GM10847 (cell line): Measurements from ENCODE around the gene PRSS38.

Experiments
- POLR2A ChIP-seq: IDR thresholded peaks from 2 replicates; pipeline ENCODE4 v1.6.1; 2011; ENCODE audit not compliant: insufficient read length; ENCODE audit errors: extremely low read depth

The PRSS38 gene

GRCh38 chr1:227775841-227776240 lies 39.6 kb upstream of the PRSS38 start:
- no peak for TF ChIP-seq POLR2A

DNA sequence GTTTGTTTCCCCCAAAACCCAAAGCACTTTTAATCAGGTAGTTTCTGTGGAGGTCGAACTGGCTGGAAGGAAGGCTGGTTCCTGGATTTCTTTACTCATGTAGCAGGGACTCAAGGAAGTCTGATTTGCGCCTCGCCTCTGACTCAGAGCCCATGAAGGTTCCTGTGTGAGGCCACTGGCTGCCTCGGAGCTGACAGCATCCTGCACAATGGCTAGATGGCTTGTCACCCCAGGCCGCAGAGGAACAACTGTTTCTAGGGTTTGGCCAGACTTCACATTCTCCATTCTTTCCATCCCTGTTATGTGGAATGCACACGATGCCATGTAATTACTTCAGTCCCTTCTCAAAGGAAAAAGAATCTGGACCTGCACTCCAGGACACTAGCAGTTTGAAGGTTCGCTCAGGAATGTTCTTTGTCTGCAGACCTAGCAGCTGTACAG lies 39.1 kb upstream of the PRSS38 start:
- TF ChIP-seq POLR2A: no peak

GRCh38 chr1:227777156-227777555 lies 38.3 kb upstream of the PRSS38 start:
- TF ChIP-seq POLR2A: no peak

DNA sequence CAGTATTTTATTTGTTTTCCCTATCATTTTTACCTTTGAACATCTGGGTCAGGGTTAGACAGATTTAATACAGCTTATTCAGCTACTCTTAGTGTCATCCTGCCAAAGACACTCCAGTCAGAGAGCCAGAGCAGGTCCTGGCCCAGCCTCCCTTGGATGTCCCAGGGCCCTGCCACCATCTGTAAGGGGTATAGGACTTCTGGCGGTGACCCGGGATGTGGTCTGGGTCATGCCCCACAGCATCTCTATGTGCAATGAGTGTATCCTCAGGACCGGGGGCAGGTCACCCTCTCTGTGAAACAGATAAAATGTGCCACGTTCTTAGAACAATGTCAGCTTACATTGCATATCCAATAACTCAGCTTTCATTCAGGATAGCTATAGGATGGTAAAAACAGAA lies 37.8 kb upstream of the PRSS38 start:
- TF ChIP-seq POLR2A: no peak

- no peak for TF ChIP-seq POLR2A
These were observed 37.0 kb upstream of the PRSS38 start for GRCh38 chr1:227778401-227778947.

DNA sequence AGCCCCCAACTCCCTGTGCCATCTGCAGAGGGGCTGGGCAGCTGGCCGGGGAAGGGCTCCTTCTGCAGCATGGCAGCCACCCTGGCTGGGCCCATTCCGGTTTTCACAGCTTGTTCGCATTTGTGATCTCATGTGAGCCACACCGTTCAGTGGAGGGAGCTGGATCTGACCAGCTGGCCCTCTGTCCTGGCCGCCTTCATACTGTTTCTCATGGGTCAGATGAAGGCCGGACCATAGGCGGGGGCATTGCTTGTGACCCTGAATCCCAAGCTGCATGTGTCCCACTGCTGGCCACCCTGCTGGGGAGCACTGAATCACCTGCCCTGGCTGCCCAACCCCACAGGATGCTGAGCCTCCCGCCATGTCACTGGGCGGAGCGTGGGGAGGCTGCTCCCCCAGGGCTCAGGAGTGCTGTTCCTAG lies 36.4 kb upstream of the PRSS38 start:
- TF ChIP-seq POLR2A: no peak

DNA sequence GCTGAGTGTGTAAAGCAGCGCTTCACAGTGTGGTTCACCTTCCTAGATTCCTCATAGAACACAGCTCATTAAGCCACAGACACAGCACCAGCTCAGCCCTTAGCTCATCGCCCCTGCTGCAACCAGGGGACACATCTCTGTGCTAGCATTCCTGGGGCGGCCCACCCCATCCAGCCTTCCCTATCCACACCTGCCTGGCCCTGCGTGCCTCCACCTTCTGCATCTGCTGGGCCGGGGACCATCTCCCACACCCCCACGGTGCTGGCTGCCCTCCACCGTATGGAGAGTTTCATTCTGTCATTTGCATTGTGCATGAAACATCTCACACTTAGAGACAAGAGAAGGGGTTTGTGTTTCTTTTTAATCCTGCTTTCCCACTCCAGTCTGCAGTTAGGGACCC lies 35.8 kb upstream of the PRSS38 start:
- TF ChIP-seq POLR2A: no peak

DNA sequence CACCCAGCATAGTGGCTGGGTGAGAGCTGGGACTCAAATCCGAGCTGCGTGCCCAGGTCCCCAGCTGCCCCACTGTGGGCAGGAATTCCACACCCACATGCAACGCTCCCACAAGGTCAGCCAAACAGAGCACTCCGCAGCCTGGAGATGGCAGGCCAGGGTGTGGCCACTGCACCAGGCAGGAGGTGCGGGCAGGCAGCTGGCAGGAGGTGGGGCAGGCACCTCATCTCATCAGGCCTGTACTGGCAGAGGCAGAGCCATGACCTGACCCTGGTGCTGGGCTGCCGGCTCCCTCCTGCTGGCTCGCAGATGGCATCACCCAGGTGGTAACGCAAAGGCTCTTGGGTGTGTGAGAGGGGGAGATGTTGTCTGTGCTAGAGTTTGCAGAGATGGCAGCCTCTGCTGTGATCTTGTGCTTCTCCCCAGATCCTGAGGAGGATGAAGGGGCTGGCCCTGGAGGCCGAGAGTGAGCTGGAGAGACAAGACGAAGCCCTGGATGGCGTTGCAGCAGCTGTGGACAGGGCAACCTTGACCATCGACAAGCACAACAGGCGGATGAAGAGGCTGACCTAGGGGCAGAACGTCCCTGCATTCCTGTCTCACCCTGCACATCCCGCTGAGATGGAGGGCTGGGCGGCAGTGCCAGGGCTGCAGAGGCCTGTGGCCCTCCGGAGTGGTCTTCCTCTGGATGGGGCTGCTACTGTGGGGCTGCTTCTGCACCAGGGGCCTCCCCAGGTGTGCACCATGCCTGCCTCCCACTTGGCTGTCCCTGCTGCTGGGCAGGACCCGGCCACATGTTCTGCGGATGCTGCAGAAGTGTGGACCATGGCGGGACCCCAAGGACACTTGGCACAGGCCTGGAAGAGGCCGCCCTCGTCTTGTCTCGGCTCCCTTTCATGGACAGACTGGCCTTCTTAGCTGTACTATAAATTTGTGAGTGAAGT lies 35.1 kb upstream of the PRSS38 start:
- no peak for TF ChIP-seq POLR2A

DNA sequence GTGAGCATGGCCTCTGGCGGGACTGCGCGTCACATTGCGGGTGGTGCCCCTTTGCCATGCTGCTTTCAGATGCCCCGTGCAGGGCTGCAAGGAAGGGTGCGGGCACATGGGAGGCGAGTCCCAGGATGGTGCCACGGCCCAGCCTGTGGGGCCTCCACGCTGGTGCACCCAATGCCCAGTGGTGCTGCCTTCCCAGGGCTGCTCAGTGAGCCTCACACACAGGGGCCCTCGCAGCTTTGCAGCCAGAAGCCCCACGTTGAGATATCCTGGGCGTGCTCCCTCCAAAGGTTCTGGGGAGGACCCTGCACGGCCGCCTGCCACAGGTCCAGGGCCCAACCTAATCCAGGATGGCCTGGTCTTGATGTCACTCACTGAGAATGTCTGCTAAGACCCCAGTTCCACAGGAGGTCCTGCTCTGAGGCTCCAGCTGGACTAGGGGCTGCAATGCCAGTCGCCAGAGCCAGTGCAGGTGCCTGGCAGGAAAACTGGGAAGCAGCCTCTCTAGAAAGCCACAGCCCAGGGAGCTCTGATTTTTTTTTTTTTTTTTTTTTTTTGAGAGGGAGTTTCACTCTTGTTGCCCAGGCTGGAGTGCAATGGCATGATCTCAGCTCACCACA lies 34.1 kb upstream of the PRSS38 start:
- TF ChIP-seq POLR2A: no peak

GRCh38 chr1:227782226-227782625 lies 33.2 kb upstream of the PRSS38 start:
- TF ChIP-seq POLR2A: no peak

DNA sequence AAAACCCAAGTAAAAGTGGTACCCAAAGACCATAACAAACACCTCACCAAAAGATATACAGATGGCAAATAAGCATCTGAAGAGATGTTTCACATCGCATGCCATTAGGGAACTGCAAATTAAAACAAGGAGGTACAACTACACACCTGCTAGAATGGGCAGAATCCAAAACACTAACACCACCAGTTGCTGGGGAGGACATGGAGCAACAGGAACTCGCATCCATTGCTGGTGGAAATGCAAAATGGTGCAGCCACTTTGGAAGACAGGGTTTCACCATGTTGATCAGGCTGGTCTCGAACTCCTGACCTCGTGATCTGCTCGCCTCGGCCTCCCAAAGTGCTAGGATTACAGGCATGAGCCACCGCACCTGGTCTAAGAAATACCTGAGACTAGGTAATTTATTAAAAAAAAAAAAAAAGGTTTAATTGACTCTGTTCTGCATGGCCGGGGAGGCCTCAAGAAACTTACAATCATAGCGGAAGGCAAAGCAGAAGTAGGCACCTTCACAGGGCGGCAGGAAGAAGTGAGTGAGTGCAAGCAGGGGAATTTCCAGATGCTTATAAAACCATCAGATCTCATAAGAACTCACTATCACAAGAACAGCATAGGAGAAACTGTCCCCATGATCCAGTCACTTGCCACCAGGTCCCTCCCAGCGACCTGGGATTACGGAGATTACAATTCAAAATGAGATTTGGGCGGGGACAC lies 30.2 kb upstream of the PRSS38 start:
- TF ChIP-seq POLR2A: no peak

GRCh38 chr1:227785805-227786671 lies 29.4 kb upstream of the PRSS38 start:
- TF ChIP-seq POLR2A: no peak

DNA sequence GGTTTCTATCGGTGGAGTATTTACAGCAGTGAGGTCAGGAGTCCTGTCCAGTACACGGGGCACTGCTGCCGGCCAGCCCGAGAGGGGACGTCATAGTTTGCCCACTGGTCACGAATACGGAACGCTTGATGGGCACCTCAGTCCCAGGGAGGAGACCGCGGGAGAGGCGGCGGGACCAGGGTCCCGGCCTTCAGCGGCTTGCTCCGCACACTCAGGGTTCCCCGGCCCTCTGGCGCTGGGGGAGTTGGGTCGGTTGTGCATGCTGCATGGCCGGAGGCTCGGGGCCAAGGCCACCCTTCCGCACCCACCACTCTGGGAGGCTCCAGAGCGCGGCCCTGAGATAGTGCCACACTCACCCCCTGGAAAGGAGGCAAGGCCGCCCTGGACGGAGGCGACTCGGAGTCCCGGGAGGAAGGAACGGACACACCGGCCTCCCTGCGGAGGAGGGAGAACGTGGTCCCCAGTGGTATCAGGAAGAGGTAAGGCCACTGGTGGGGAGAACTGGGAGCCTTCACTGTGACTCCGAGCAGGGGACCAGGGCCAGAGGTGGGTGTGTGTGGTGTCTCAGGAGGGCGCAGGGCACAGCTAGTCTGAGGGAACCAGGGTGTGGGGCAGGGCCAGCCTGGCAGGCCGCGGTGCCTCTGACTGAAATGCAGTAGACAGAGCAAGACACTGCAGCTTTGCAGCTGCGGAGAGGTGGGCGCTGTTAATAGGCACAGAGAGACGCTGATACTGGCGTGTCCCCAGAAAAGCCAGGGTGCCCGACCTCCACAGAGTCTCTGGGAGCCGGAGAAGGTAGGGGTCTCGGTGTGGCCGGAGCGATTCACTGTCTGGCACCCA lies 28.6 kb upstream of the PRSS38 start:
- no peak for TF ChIP-seq POLR2A
